ENCODE results near the gene KIAA0232.

KIAA0232 gene

GRCh38 chr4:6891436-6892170 lies 109.1 kb downstream of the KIAA0232 start:
- in situ Hi-C loops (cut with HindIII; ENCODE audit: low sequenced_read_pairs), result no loop called here
- no peak for TF ChIP-seq CTCF (IDR thresholded peaks at IDR 0.05; ENCODE audit: low read depth, low read length, missing control alignments)
- no peak overlapping the region for H3K4me3 ChIP-seq (ENCODE audit: low read depth, low read length)
- no peak for DNase-seq (ENCODE audit: low read depth)

DNA sequence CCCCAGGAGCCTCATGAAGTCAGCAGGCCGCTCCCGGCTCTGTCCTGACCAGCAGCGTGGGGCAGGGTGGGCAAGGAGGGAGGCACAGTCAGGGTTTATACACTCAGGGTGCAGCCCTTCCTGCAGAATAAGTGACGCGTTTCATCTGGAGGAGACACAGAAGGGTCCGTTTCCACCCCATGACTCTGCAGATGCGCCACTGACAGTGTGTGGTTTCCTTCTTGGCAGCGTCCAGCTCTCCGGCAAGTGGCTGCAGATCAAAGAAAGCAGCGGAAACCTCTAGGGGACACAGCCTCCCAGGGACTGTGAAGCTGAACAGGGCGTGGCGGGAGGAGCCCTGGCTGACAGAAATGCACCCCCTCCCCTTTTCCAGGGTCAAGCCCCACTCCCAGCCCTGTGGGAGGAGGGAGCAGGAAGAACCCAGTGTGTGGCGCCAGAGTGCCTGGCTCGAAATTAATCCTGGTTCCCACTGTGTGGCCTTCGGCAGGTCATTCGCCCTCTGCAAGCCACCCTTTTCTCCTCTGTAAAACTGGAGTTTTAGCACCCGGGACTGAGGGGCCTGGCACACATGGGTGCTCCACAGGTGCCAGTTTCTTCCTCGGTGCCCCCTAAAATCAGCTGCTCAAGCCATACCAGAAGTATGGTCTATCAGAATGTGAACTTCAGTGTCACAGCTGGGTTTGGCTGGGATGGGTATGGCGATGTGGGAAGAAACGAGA lies 109.8 kb downstream of the KIAA0232 start:
- in situ Hi-C loops (cut with HindIII; ENCODE audit: low sequenced_read_pairs), result no loop called here
- peak; percentile 4 for TF ChIP-seq CTCF (IDR thresholded peaks at IDR 0.05; ENCODE audit: low read depth, low read length, missing control alignments)
- no peak overlapping the region for H3K4me3 ChIP-seq (ENCODE audit: low read depth, low read length)
- DNase-seq (ENCODE audit: low read depth), result no peak

GRCh38 chr4:6892909-6893202 lies 110.3 kb downstream of the KIAA0232 start:
- no peak for DNase-seq (ENCODE audit: low read depth)
- no peak for TF ChIP-seq CTCF (IDR thresholded peaks at IDR 0.05; ENCODE audit: low read depth, low read length, missing control alignments)
- no peak overlapping the region for H3K4me3 ChIP-seq (ENCODE audit: low read depth, low read length)
- in situ Hi-C loops (cut with HindIII; ENCODE audit: low sequenced_read_pairs), result no loop called here

DNA sequence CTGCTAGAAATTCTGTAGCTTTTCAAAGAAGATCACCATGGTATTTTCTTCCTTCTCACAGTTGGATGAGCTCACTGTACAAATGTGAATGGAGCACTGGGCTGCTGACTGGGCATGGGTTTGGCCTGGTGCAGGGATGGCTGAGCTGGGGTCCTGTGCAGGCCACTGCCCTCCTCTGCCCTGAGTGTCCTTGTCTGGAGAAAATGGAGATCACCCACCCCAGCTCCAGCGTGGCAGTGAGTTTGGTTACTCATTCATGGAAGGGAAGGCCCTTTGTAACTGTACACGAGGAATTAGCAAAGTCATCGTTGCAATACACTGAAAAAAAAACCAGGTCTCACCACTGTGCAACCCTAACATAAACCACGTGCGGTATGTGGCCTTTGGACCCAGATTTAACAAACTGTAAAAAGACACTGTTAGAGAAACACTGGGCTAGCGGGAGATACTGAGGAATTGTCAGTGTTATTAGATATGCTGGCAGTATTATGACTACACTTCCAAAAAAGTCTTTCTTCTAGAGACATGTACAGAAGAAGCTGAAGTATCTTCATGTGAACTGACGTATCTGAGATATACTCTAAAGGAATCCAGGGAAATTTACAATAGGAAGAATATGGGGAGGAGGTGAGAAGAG lies 111.0 kb downstream of the KIAA0232 start:
- no peak overlapping the region for H3K4me3 ChIP-seq (ENCODE audit: low read depth, low read length)
- no peak for TF ChIP-seq CTCF (IDR thresholded peaks at IDR 0.05; ENCODE audit: low read depth, low read length, missing control alignments)
- in situ Hi-C loops (cut with HindIII; ENCODE audit: low sequenced_read_pairs), result no loop called here
- DNase-seq (ENCODE audit: low read depth), result no peak

- in situ Hi-C loops (cut with HindIII; ENCODE audit: low sequenced_read_pairs), result no loop called here
- no peak for DNase-seq (ENCODE audit: low read depth)
- no peak for TF ChIP-seq CTCF (IDR thresholded peaks at IDR 0.05; ENCODE audit: low read depth, low read length, missing control alignments)
- H3K4me3 ChIP-seq (ENCODE audit: low read depth, low read length), result no peak overlapping the region
These were observed 111.6 kb downstream of the KIAA0232 start for GRCh38 chr4:6894086-6894478.

DNA sequence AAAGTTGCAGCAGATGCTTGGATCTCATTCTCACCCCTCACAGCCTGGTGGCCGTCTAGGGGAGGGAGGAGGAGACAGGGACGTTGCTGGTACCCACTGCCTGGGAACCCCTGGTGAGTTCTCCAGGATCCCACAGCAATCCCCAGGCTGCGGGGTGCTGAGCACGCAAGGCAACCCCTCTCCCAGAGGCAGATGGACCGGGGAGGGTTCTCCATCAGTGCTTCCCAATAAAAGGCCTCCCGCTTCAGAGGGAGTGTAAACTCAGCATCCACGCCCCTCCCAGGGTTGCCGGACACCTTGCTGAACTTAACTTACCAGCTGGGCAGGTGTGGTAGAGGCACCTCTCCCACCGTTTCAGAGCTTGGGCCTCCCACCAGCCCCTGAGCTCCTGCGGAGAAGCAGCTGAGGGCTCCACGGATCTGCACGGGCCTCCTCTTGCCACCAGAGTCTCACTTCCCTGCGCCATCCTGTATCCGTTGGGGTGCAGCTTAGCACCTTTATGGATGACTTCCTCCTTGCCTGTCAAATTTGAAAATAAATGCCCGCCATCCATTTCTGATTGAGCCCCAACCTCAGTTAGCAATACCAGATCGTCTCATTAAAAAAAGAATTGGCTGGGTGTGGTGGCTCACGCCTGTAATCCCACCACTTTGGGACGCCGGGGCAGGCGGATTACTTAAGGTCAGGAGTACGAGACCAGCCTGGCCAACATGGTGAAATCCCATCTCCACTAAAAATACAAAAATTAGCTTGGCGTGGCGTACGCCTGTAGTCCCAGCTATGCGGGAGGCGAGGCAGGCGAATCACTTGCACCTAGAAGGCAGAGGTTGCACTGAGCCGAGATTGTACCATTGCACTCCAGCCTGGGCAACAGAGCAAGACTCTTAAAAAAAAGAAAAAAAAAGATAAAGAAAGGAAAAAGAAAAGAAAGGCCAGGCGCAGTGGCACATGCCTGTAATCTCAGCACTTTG lies 112.3 kb downstream of the KIAA0232 start:
- in situ Hi-C loops (cut with HindIII; ENCODE audit: low sequenced_read_pairs), result no loop called here
- no peak overlapping the region for H3K4me3 ChIP-seq (ENCODE audit: low read depth, low read length)
- DNase-seq (ENCODE audit: low read depth), result no peak
- TF ChIP-seq CTCF (IDR thresholded peaks at IDR 0.05; ENCODE audit: low read depth, low read length, missing control alignments), result no peak

All from astrocyte of the cerebellum (primary cell).